ENCODE results near the gene RNF144B. TPM values are rescaled to one million over a fixed set of nuclear protein-coding genes. Genes with fewer than 3 reads are reported as not detected.
"Not testable (repeated sequence)": the region's sequence is repeated elsewhere in the genome, so short reads cannot be mapped to it uniquely, and the experiment has no call there.

The RNF144B gene
- total RNA-seq (2014; rRNA removed; shearing (Covaris generic)) = 0.27 and 0.31 TPM in 2 replicates

GRCh38 chr6:18387061-18387721 lies at the start of gene RNF144B:
RNF144B (plus strand) TSS chr6:18387350; CDS start chr6:18399535, 12,185 bp downstream.
- peak; percentile 72 for DNase-seq (ENCODE audit: low spot score)

- no peak for DNase-seq (ENCODE audit: low spot score)
These were observed 47.6 kb upstream of the RNF144B start for GRCh38 chr6:18339599-18339998.

GRCh38 chr6:18340781-18341551 lies 46.2 kb upstream of the RNF144B start:
- no peak for DNase-seq (ENCODE audit: low spot score)

GRCh38 chr6:18342223-18342622 lies 44.9 kb upstream of the RNF144B start:
- DNase-seq (ENCODE audit: low spot score) = no peak

- DNase-seq (ENCODE audit: low spot score) = peak; percentile 29
These were observed 43.4 kb upstream of the RNF144B start for GRCh38 chr6:18343741-18344140.

GRCh38 chr6:18347021-18347577 lies 40.1 kb upstream of the RNF144B start:
- peak; percentile 74 for DNase-seq (ENCODE audit: low spot score)

- no peak for DNase-seq (ENCODE audit: low spot score)
These were observed 39.3 kb upstream of the RNF144B start for GRCh38 chr6:18347866-18348265.

- DNase-seq (ENCODE audit: low spot score) = no peak
These were observed 37.8 kb upstream of the RNF144B start for GRCh38 chr6:18349386-18349785.

- no peak for DNase-seq (ENCODE audit: low spot score)
These were observed 36.9 kb upstream of the RNF144B start for GRCh38 chr6:18350271-18350670.

GRCh38 chr6:18350712-18351111 lies 36.4 kb upstream of the RNF144B start:
- no peak for DNase-seq (ENCODE audit: low spot score)

- DNase-seq (ENCODE audit: low spot score) = no peak
These were observed 35.1 kb upstream of the RNF144B start for GRCh38 chr6:18352001-18352400.

- no peak for DNase-seq (ENCODE audit: low spot score)
These were observed 34.3 kb upstream of the RNF144B start for GRCh38 chr6:18352842-18353241.

GRCh38 chr6:18353251-18353650 lies 33.9 kb upstream of the RNF144B start:
- DNase-seq (ENCODE audit: low spot score) = no peak

GRCh38 chr6:18357546-18357945 lies 29.6 kb upstream of the RNF144B start:
- not testable (repeated sequence) for DNase-seq (ENCODE audit: low spot score)

GRCh38 chr6:18359237-18359885 lies 27.8 kb upstream of the RNF144B start:
- no peak for DNase-seq (ENCODE audit: low spot score)

GRCh38 chr6:18360188-18360587 lies 27.0 kb upstream of the RNF144B start:
- DNase-seq (ENCODE audit: low spot score) = no peak

- DNase-seq (ENCODE audit: low spot score) = peak; percentile 47
These were observed 25.0 kb upstream of the RNF144B start for GRCh38 chr6:18362058-18362561.

GRCh38 chr6:18363746-18364145 lies 23.4 kb upstream of the RNF144B start:
- DNase-seq (ENCODE audit: low spot score) = no peak

- not testable (repeated sequence) for DNase-seq (ENCODE audit: low spot score)
These were observed 22.6 kb upstream of the RNF144B start for GRCh38 chr6:18364561-18364960.

GRCh38 chr6:18367371-18367770 lies 19.8 kb upstream of the RNF144B start:
- no peak for DNase-seq (ENCODE audit: low spot score)

GRCh38 chr6:18368277-18369105 lies 18.7 kb upstream of the RNF144B start:
- no peak for DNase-seq (ENCODE audit: low spot score)

Data from H4 (cell line).